ENCODE results near the gene GBF1. TPM values are rescaled to one million over a fixed set of nuclear protein-coding genes. Genes with fewer than 3 reads are reported as not detected.
A peak's percentile ranks its signal among the peaks of the same experiment; 100 is the strongest.

Gene GBF1
- total RNA-seq, 1 donor = 52.1 TPM

- no peak overlapping the region for H3K4me3 ChIP-seq (ENCODE audit: low read depth, low read length)
- DNase-seq (ENCODE audit: low read depth) = no peak
- no peak for TF ChIP-seq CTCF (IDR thresholded peaks at IDR 0.05; ENCODE audit: insufficient read depth, low read length)
Observed at GRCh38 chr10:102332772-102333171, 87.4 kb downstream of the GBF1 start.

- DNase-seq (ENCODE audit: low read depth) = peak; percentile 40
- no peak overlapping the region for H3K4me3 ChIP-seq (ENCODE audit: low read depth, low read length)
Observed at GRCh38 chr10:102334101-102334500, 88.8 kb downstream of the GBF1 start.

GRCh38 chr10:102335184-102335583 lies 89.9 kb downstream of the GBF1 start:
- TF ChIP-seq CTCF (IDR thresholded peaks at IDR 0.05; ENCODE audit: insufficient read depth, low read length) = no peak
- H3K4me3 ChIP-seq (ENCODE audit: low read depth, low read length) = no peak overlapping the region
- DNase-seq (ENCODE audit: low read depth) = peak; percentile 56

More at GRCh38 chr10:102334101-102334500, 88.8 kb downstream of the GBF1 start:
- TF ChIP-seq CTCF (IDR thresholded peaks at IDR 0.05; ENCODE audit: insufficient read depth, low read length) = no peak

- DNase-seq (ENCODE audit: low read depth) = no peak
- TF ChIP-seq CTCF (IDR thresholded peaks at IDR 0.05; ENCODE audit: insufficient read depth, low read length) = no peak
- H3K4me3 ChIP-seq (ENCODE audit: low read depth, low read length) = no peak overlapping the region
Observed at GRCh38 chr10:102341038-102341688, 95.8 kb downstream of the GBF1 start.

- TF ChIP-seq CTCF (IDR thresholded peaks at IDR 0.05; ENCODE audit: insufficient read depth, low read length) = no peak
- DNase-seq (ENCODE audit: low read depth) = no peak
- no peak overlapping the region for H3K4me3 ChIP-seq (ENCODE audit: low read depth, low read length)
Observed at GRCh38 chr10:102342458-102342857, 97.1 kb downstream of the GBF1 start.

- no peak overlapping the region for H3K4me3 ChIP-seq (ENCODE audit: low read depth, low read length)
- no peak for TF ChIP-seq CTCF (IDR thresholded peaks at IDR 0.05; ENCODE audit: insufficient read depth, low read length)
Observed at GRCh38 chr10:102342958-102343357, 97.6 kb downstream of the GBF1 start.

GRCh38 chr10:102344067-102344466 lies 98.7 kb downstream of the GBF1 start:
- no peak overlapping the region for H3K4me3 ChIP-seq (ENCODE audit: low read depth, low read length)
- no peak for TF ChIP-seq CTCF (IDR thresholded peaks at IDR 0.05; ENCODE audit: insufficient read depth, low read length)
- peak; percentile 51 for DNase-seq (ENCODE audit: low read depth)

More at GRCh38 chr10:102342958-102343357, 97.6 kb downstream of the GBF1 start:
- peak; percentile 79 for DNase-seq (ENCODE audit: low read depth)
